IMR-90 (cell line): ENCODE data around the gene ITSN1.

Experiments used
- BHLHE40 ChIP-seq: fragments of 150-350 bp; IDR thresholded peaks from 2 replicates; pipeline ENCODE4 v1.6.1; 2016; ENCODE audit warnings: mild to moderate bottlenecking, low read depth, low read length
- CEBPB ChIP-seq: IDR thresholded peaks from 2 replicates; pipeline ENCODE4 v1.6.1; 2012; ENCODE audit warnings: low read depth, low read length, improper control_type of control experiment
- MAZ ChIP-seq: IDR thresholded peaks from 2 replicates; pipeline ENCODE4 v1.6.1; 2012; ENCODE audit warnings: low read depth, mild to moderate bottlenecking, low read length, improper control_type of control experiment, moderate library complexity, borderline replicate concordance
- MXI1 ChIP-seq: IDR thresholded peaks from 2 replicates; pipeline ENCODE4 v1.6.1; 2012; ENCODE audit warnings: low read depth, mild to moderate bottlenecking, low read length, moderate library complexity, borderline replicate concordance
- POLR2A ChIP-seq: IDR thresholded peaks from 2 replicates; pipeline ENCODE4 v1.6.1; 2012; ENCODE audit warnings: mild to moderate bottlenecking, low read depth, low read length
- TF ChIP-seq, protein P1 (sequence below): conservative IDR thresholded peaks from 2 replicates; pipeline ENCODE4 v1.5.1; 2012; ENCODE audit warnings: mild to moderate bottlenecking, low read depth, low read length, improper control_type of control experiment

GRCh38 chr21:33799378-33800090, 157.2 kb downstream of the ITSN1 start:
- TF ChIP-seq, protein P1, sequence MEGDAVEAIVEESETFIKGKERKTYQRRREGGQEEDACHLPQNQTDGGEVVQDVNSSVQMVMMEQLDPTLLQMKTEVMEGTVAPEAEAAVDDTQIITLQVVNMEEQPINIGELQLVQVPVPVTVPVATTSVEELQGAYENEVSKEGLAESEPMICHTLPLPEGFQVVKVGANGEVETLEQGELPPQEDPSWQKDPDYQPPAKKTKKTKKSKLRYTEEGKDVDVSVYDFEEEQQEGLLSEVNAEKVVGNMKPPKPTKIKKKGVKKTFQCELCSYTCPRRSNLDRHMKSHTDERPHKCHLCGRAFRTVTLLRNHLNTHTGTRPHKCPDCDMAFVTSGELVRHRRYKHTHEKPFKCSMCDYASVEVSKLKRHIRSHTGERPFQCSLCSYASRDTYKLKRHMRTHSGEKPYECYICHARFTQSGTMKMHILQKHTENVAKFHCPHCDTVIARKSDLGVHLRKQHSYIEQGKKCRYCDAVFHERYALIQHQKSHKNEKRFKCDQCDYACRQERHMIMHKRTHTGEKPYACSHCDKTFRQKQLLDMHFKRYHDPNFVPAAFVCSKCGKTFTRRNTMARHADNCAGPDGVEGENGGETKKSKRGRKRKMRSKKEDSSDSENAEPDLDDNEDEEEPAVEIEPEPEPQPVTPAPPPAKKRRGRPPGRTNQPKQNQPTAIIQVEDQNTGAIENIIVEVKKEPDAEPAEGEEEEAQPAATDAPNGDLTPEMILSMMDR, result no peak
- TF ChIP-seq POLR2A, result no peak
- TF ChIP-seq BHLHE40, result no peak
- TF ChIP-seq MAZ, result no peak
- TF ChIP-seq MXI1, result no peak
- no peak for TF ChIP-seq CEBPB
